A549 (cell line): Measurements from ENCODE around the gene GGTA1. TPM values are rescaled to one million over a fixed set of nuclear protein-coding genes. Genes with fewer than 3 reads are reported as not detected.

Source experiments
- ATAC-seq, 2 experiments: fragments of 200-7000 bp in 1 of 2; fragments of >200 bp in 1 of 2; cut with Nextera tagmentation in 1 of 2; cut with Tn5 transposase in 1 of 2; 3 replicates each; pipeline versions ENCODE4 v1.8.0 to v1.9.1; 2018 to 2020; ENCODE audit warnings: mild to moderate bottlenecking in 1 of 2, moderate library complexity in 1 of 2
- CTCF ChIA-PET: fragments of 300-600 bp; sonication (Branson Sonifier 250); formaldehyde crosslinking; extraction: SDS; loops from one replicate; lab custom pipeline; 2021; ENCODE audit warnings: antibody characterized with exemption, inconsistent platforms; lab: Yijun Ruan, JAX
- POLR2A ChIA-PET: fragments of 350-600 bp; formaldehyde crosslinking; extraction: SDS; loops from one replicate; lab custom pipeline; 2021; ENCODE audit warnings: antibody characterized with exemption, inconsistent platforms; lab: Yijun Ruan, JAX
- DNase-seq, 2 experiments: peaks; one replicate each; pipeline versions ENCODE4 v3.0.0 to v3.0.0-alpha.2; 2011 to 2016; ENCODE audit warnings: low read depth in 1 of 2, low spot score in 1 of 2
- FAIRE-seq: peaks from 2 replicates; lab custom pipeline; 2011; peaks lifted over from hg19 to GRCh38; lab: Jason Lieb, UNC
- H3K27ac ChIP-seq, 2 experiments: fragments of >200 bp; sonication (Bioruptor Twin); formaldehyde crosslinking; 3 replicates each; pipeline ENCODE4 v1.5.1; 2016 to 2017
- H3K4me1 ChIP-seq: fragments of >200 bp; sonication (Bioruptor Twin); formaldehyde crosslinking; 3 replicates; pipeline ENCODE4 v1.6.1; 2016
- H3K4me2 ChIP-seq: fragments of >200 bp; sonication (Bioruptor Twin); formaldehyde crosslinking; 3 replicates; pipeline ENCODE4 v1.6.1; 2016
- H3K4me3 ChIP-seq: fragments of >200 bp; sonication (Bioruptor Twin); formaldehyde crosslinking; 3 replicates; pipeline ENCODE4 v1.5.1; 2016
- H3K9me3 ChIP-seq: fragments of >200 bp; sonication (Bioruptor Twin); formaldehyde crosslinking; 3 replicates; pipeline ENCODE4 v1.6.1; 2016
- BHLHE40 ChIP-seq: IDR thresholded peaks from 2 replicates; pipeline ENCODE4 v1.6.1; 2012; ENCODE audit warnings: low read depth, low read length, inconsistent platforms
- CBX8 ChIP-seq: fragments of 200-600 bp; sonication (generic); IDR thresholded peaks from 2 replicates; pipeline ENCODE4 v1.6.1; 2016
- CHD2 ChIP-seq: fragments of 150-350 bp; IDR thresholded peaks from 2 replicates; pipeline ENCODE4 v1.6.1; 2014; ENCODE audit warnings: low read length; ENCODE audit not compliant: partially characterized antibody
- E2F6 ChIP-seq: IDR thresholded peaks from 2 replicates; pipeline ENCODE4 v1.6.1; 2012; ENCODE audit warnings: low read depth, borderline replicate concordance
- EHMT2 ChIP-seq: fragments of 200-600 bp; sonication (generic); IDR thresholded peaks from 2 replicates; pipeline ENCODE4 v1.6.1; 2016; ENCODE audit warnings: antibody characterized with exemption, low read depth, mild to moderate bottlenecking, moderate library complexity
- ELK1 ChIP-seq: fragments of 150-350 bp; IDR thresholded peaks from 2 replicates; pipeline ENCODE4 v1.6.1; 2014; ENCODE audit warnings: low read depth, mild to moderate bottlenecking, low read length
- EP300 ChIP-seq, 2 experiments: fragments of >200 bp; sonication (Bioruptor Twin); formaldehyde crosslinking; IDR thresholded peaks; 2 replicates in 1 of 2; 3 replicates in 1 of 2; pipeline ENCODE4 v1.6.1; 2016 to 2017
- ESRRA ChIP-seq: fragments of 150-350 bp; IDR thresholded peaks from 2 replicates; pipeline ENCODE4 v1.6.1; 2014; ENCODE audit warnings: mild to moderate bottlenecking, low read length, borderline replicate concordance
- FOSB ChIP-seq: fragments of 250-450 bp; sonication (Bioruptor Pico); IDR thresholded peaks from 2 replicates; pipeline ENCODE4 v1.5.0; 2020; ENCODE audit warnings: mild to moderate bottlenecking, moderate library complexity
- FOSL2 ChIP-seq, 2 experiments: fragments of 450-650 bp in 1 of 2; fragments of >200 bp in 1 of 2; sonication (Bioruptor Twin) in 1 of 2; formaldehyde crosslinking; IDR thresholded peaks; 2 replicates each; pipeline versions ENCODE4 v1.5.0 to v1.6.1; 2016 to 2020; ENCODE audit warnings: mild to moderate bottlenecking in 1 of 2, moderate library complexity in 1 of 2
- GATA3 ChIP-seq: IDR thresholded peaks from 2 replicates; pipeline ENCODE4 v1.6.1; 2012; ENCODE audit warnings: borderline replicate concordance
- HDAC2 ChIP-seq: fragments of 200-600 bp; sonication (generic); IDR thresholded peaks from 2 replicates; pipeline ENCODE4 v1.6.1; 2016
- HES2 ChIP-seq: fragments of >200 bp; sonication (Bioruptor Twin); formaldehyde crosslinking; IDR thresholded peaks from 2 replicates; pipeline ENCODE4 v1.6.1; 2016
- HOXB13 ChIP-seq: fragments of 250-450 bp; sonication (Bioruptor Pico); IDR thresholded peaks from 2 replicates; pipeline ENCODE4 v1.5.0; 2020; ENCODE audit warnings: low read depth, mild to moderate bottlenecking, moderate library complexity
- JUN ChIP-seq, 2 experiments: fragments of >200 bp; sonication (Bioruptor Twin); formaldehyde crosslinking; IDR thresholded peaks; 2 replicates in 1 of 2; 3 replicates in 1 of 2; pipeline ENCODE4 v1.6.1; 2016 to 2017
- JUNB ChIP-seq: fragments of >200 bp; sonication (Bioruptor Twin); formaldehyde crosslinking; IDR thresholded peaks from 2 replicates; pipeline ENCODE4 v1.6.1; 2016
- KDM5A ChIP-seq: fragments of 200-600 bp; sonication (generic); IDR thresholded peaks from 2 replicates; pipeline ENCODE4 v1.6.1; 2016; ENCODE audit warnings: antibody characterized with exemption, mild to moderate bottlenecking
- MAX ChIP-seq: IDR thresholded peaks from 2 replicates; pipeline ENCODE4 v1.6.1; 2012
- MYC ChIP-seq: IDR thresholded peaks from 2 replicates; pipeline ENCODE4 v1.6.1; 2012; ENCODE audit warnings: mild to moderate bottlenecking, inconsistent platforms, low read length, improper control_type of control experiment, borderline replicate concordance
- PBX3 ChIP-seq: IDR thresholded peaks from 2 replicates; pipeline ENCODE4 v1.6.1; 2012
- PHF8 ChIP-seq: fragments of 200-600 bp; sonication (generic); IDR thresholded peaks from 2 replicates; pipeline ENCODE4 v1.6.1; 2016; ENCODE audit warnings: low read depth, mild to moderate bottlenecking, antibody characterized with exemption, moderate library complexity, borderline replicate concordance
- POLR2A ChIP-seq: IDR thresholded peaks from 2 replicates; pipeline ENCODE4 v1.6.1; 2012; ENCODE audit warnings: mild to moderate bottlenecking, low read length
- POLR2AphosphoS2 ChIP-seq: conservative IDR thresholded peaks from 2 replicates; pipeline ENCODE4 v1.6.1; 2012; ENCODE audit warnings: low read length, improper control_type of control experiment, inconsistent platforms
- RCOR1 ChIP-seq: fragments of 150-350 bp; IDR thresholded peaks from 2 replicates; pipeline ENCODE4 v1.6.1; 2014; ENCODE audit warnings: antibody characterized with exemption, low read length, low read depth
- RNF2 ChIP-seq: fragments of 200-600 bp; sonication (generic); IDR thresholded peaks from 2 replicates; pipeline ENCODE4 v1.6.1; 2016; ENCODE audit warnings: low read depth, mild to moderate bottlenecking, antibody characterized with exemption, moderate library complexity, borderline replicate concordance
- SMC3 ChIP-seq: fragments of >200 bp; sonication (Bioruptor Twin); formaldehyde crosslinking; IDR thresholded peaks from 3 replicates; pipeline ENCODE4 v1.6.1; 2018; ENCODE audit warnings: inconsistent platforms
- TFCP2L1 ChIP-seq: fragments of 250-450 bp; sonication (Bioruptor Pico); IDR thresholded peaks from 2 replicates; pipeline ENCODE4 v1.5.0; 2021; ENCODE audit warnings: mild to moderate bottlenecking
- TP53 ChIP-seq: fragments of 250-450 bp; sonication (Bioruptor Pico); IDR thresholded peaks from 2 replicates; pipeline ENCODE4 v1.5.0; 2021; ENCODE audit warnings: mild to moderate bottlenecking, moderate library complexity
- ZC3H11A ChIP-seq: fragments of 450-650 bp; IDR thresholded peaks from 2 replicates; pipeline ENCODE4 v1.6.1; 2014; ENCODE audit warnings: antibody characterized with exemption, mild to moderate bottlenecking
- ZFP36 ChIP-seq: fragments of 450-650 bp; IDR thresholded peaks from 2 replicates; pipeline ENCODE4 v1.6.1; 2014; ENCODE audit warnings: borderline replicate concordance; ENCODE audit not compliant: partially characterized antibody
- ZSCAN20 ChIP-seq: fragments of 250-450 bp; sonication (Bioruptor Pico); IDR thresholded peaks from 2 replicates; pipeline ENCODE4 v1.8.0; 2022; ENCODE audit warnings: mild to moderate bottlenecking, moderate library complexity
- WGBS: methylation state at CpG from one replicate; pipeline ENCODE4 v1.1.6; 2017; ENCODE audit errors: missing lambda C conversion rate; 5-methylcytosine and 5-hydroxymethylcytosine counted together
- polyA plus RNA-seq, 4 experiments: library from polyadenylated mRNA; depleted of rRNA in 3 of 4; stranded (reverse); fragments of >200 nt; fragmentation: RNase III in 1 of 4; extraction: RNeasy Plus Mini Kit Qiagen cat#74134 plus additional on column Dnase treatment in 1 of 4; gene quantifications; 2 replicates in 3 of 4; 3 replicates in 1 of 4; pipeline ENCODE4 v1.2.3, GENCODE V29; 2011 to 2017

Gene GGTA1
- polyA plus RNA-seq, 2 of the 4 experiments (the other 2 are of a cell fraction): 0.05 TPM; not detected in 1

GRCh38 chr9:121473229-121473628, 26.4 kb downstream of the GGTA1 start:
- no peak overlapping the region for H3K4me2 ChIP-seq
- WGBS: 25% methylated on average over 6 of the region's 6 CpGs
- CTCF ChIA-PET: no interaction called here

GRCh38 chr9:121472446-121472845, 27.2 kb downstream of the GGTA1 start:
- TF ChIP-seq ZC3H11A: no peak
- Histone ChIP-seq H3K4me1 (no peaks in the 10 kb centered on the region), H3K4me2 (no peak overlapping the region), H3K4me3 (no peak overlapping the region), H3K27ac (no peak overlapping the region), H3K9me3 (no peaks in the 10 kb centered on the region)
- ChIA-PET CTCF (no interaction called here), POLR2A (no interaction called here)
- ATAC-seq: no peak
- no peak for DNase-seq
- FAIRE-seq: no peak
- 26% methylated on average over 5 of the region's 5 CpGs for WGBS

More at GRCh38 chr9:121473229-121473628, 26.4 kb downstream of the GGTA1 start:
- TF ChIP-seq ESRRA: no peak
- no peak for TF ChIP-seq HDAC2
- no peak for TF ChIP-seq GATA3
- no peak for TF ChIP-seq POLR2A
- no peak for TF ChIP-seq RCOR1
- no peak for TF ChIP-seq HOXB13 (CRISPR knock-in tag)
- no peak for TF ChIP-seq POLR2AphosphoS2
- no peak for TF ChIP-seq EHMT2
- TF ChIP-seq FOSL2 (IDR thresholded peaks at IDR 0.05): no peak
- TF ChIP-seq FOSL2 (CRISPR knock-in tag; IDR thresholded peaks at IDR 0.05): no peak
- TF ChIP-seq ZFP36: no peak
- TF ChIP-seq JUNB: no peak
- TF ChIP-seq ELK1: no peak
- TF ChIP-seq TFCP2L1 (CRISPR knock-in tag): no peak
- TF ChIP-seq MYC: no peak
- no peak for TF ChIP-seq JUN (IDR thresholded peaks at IDR 0.05)
- TF ChIP-seq BHLHE40: no peak
- TF ChIP-seq RNF2: no peak
- TF ChIP-seq, all 56 proteins: peak for 0
- POLR2A ChIA-PET: no interaction called here
- no peak for ATAC-seq
- Histone ChIP-seq H3K9me3 (no peaks in the 10 kb centered on the region), H3K27ac (no peak overlapping the region), H3K4me3 (no peak overlapping the region), H3K4me1 (no peaks in the 10 kb centered on the region)
- no peak for FAIRE-seq
- no peak for DNase-seq

GRCh38 chr9:121466142-121466541, 33.5 kb downstream of the GGTA1 start:
- no peak for FAIRE-seq
- Histone ChIP-seq H3K4me2 (no peak overlapping the region), H3K4me3 (no peak overlapping the region), H3K9me3 (no peaks in the 10 kb centered on the region), H3K27ac (no peak overlapping the region), H3K4me1 (no peaks in the 10 kb centered on the region)
- TF ChIP-seq FOSL2 (IDR thresholded peaks at IDR 0.05) (no peak), FOSL2 (CRISPR knock-in tag; IDR thresholded peaks at IDR 0.05) (no peak), HES2 (no peak)
- CTCF ChIA-PET: interaction anchor here (0.7 kb wide), 1 partner anchor 55 kb away, joined by 4 read pairs; no protein-coding TSS in a partner anchor
- 0% methylated on average over 1 of the region's 1 CpG for WGBS
- DNase-seq: no peak
- POLR2A ChIA-PET: no interaction called here
- no peak for ATAC-seq

- Histone ChIP-seq H3K27ac (no peak overlapping the region), H3K9me3 (no peaks in the 10 kb centered on the region), H3K4me1 (no peaks in the 10 kb centered on the region), H3K4me2 (no peak overlapping the region), H3K4me3 (no peak overlapping the region)
- ChIA-PET CTCF (interaction anchor here (0.7 to 1.0 kb wide), 4 partner anchors 11 to 747 kb away, joined by 3 read pairs; no protein-coding TSS in a partner anchor), POLR2A (no interaction called here)
- 43% methylated on average over 4 of the region's 4 CpGs for WGBS
- ATAC-seq (peak; percentile 69 to 72), DNase-seq (peak in 1 of 2 experiments; percentile 9), FAIRE-seq (no peak)
- TF ChIP-seq SMC3 (no peak), FOSB (CRISPR knock-in tag) (no peak), MYC (no peak), HDAC2 (no peak), PHF8 (no peak), TP53 (CRISPR knock-in tag) (no peak), BHLHE40 (no peak), MAX (no peak), ZC3H11A (no peak), KDM5A (no peak), E2F6 (no peak), PBX3 (no peak), ZSCAN20 (CRISPR knock-in tag) (no peak), ESRRA (no peak), EP300 (IDR thresholded peaks at IDR 0.05) (no peak), CBX8 (no peak), CHD2 (no peak)
Measured at GRCh38 chr9:121464968-121465367, 34.7 kb downstream of the GGTA1 start.
